Measurements from ENCODE around the gene POLR1G.

- TF ChIP-seq CTCF (IDR thresholded peaks at IDR 0.05; ENCODE audit: low read depth, low read length, poor library complexity, severe bottlenecking) (no peak), EZH2phosphoT487 (IDR thresholded peaks at IDR 0.05; ENCODE audit: borderline replicate concordance, low read length) (no peak)
Measured at GRCh38 chr19:45400192-45400591, 6.3 kb upstream of the POLR1G start.
